Measurements from ENCODE around the gene STRIP1. TPM values are rescaled to one million over a fixed set of nuclear protein-coding genes. Genes with fewer than 3 reads are reported as not detected.
A peak's percentile ranks its signal among the peaks of the same experiment; 100 is the strongest.
"Not testable (repeated sequence)": the region's sequence is repeated elsewhere in the genome, so short reads cannot be mapped to it uniquely, and the experiment has no call there.

Gene STRIP1
- total RNA-seq, 4 donors from 2014 or later: 26.2 to 43.5 (median 35.3) TPM

DNA sequence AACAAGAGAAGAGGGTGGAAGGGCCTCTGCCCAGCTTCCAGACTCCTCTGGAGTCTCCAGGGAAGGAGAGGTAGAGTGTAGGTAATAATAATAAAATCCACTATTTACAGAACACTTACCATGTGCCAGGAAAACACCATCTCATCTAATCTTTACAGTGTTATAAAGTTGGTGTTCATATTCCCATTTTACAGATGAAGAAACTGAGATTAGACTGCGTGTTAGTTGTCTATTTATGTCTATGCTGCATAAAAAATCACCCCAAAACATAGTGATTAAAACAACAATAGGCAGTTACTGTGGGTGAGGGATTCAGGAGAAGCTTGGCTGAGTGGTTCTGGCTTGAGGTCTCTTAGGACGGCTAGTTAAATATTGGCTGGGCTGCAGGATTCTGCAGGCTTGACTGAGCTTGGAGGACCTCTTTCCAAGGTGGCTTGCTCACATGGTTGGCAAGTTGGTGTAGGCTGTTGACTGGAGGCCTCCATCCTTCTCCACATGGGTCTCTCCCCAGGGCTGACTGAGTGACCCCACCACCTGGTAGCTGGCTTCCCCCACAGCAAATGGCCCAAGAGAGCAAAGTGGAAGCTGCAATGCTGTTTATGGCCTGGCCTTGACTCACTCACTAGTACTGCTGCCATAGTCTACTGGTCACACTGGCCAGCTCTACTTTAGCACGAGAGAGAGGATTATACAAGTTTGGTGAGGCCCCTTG lies 42.5 kb downstream of the STRIP1 start:
- Histone ChIP-seq H3K4me1 (no peaks in the 10 kb centered on the region), H3K4me3 (no peak overlapping the region), H3K9me3 (no peaks in the 10 kb centered on the region), H3K27ac (replicated peaks in 1 of 4) (no peak overlapping the region), H3K27me3 (peaks cover 0 to 66% (median 0%) of the 10 kb centered on the region in 4 donors), H3K36me3 (no peaks in the 10 kb centered on the region)
- intact Hi-C loops (cut with DNase I): no loop called here
- WGBS: 97% methylated on average over 2 of the region's 3 CpGs
- DNase-seq (ENCODE audit: extremely low spot score): no peak
- TF ChIP-seq POLR2A (IDR thresholded peaks at IDR 0.05; ENCODE audit: low read depth) (no peak), EP300 (IDR thresholded peaks at IDR 0.05) (no peak), POLR2AphosphoS5 (IDR thresholded peaks at IDR 0.05) (no peak)
- TF ChIP-seq, protein P1, sequence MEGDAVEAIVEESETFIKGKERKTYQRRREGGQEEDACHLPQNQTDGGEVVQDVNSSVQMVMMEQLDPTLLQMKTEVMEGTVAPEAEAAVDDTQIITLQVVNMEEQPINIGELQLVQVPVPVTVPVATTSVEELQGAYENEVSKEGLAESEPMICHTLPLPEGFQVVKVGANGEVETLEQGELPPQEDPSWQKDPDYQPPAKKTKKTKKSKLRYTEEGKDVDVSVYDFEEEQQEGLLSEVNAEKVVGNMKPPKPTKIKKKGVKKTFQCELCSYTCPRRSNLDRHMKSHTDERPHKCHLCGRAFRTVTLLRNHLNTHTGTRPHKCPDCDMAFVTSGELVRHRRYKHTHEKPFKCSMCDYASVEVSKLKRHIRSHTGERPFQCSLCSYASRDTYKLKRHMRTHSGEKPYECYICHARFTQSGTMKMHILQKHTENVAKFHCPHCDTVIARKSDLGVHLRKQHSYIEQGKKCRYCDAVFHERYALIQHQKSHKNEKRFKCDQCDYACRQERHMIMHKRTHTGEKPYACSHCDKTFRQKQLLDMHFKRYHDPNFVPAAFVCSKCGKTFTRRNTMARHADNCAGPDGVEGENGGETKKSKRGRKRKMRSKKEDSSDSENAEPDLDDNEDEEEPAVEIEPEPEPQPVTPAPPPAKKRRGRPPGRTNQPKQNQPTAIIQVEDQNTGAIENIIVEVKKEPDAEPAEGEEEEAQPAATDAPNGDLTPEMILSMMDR (IDR thresholded peaks at IDR 0.05): no peak

GRCh38 chr1:110079995-110080394 lies 45.6 kb downstream of the STRIP1 start:
- H3K27ac ChIP-seq (replicated peaks in 1 of 4); H3K9me3 ChIP-seq; intact Hi-C loops (cut with DNase I); H3K36me3 ChIP-seq; H3K4me3 ChIP-seq; DNase-seq (ENCODE audit: extremely low spot score): not testable (repeated sequence)
- Histone ChIP-seq H3K27me3 (peaks cover 0 to 71% (median 3%) of the 10 kb centered on the region in 4 donors), H3K4me1 (peaks cover 19 to 23% (median 21%) of the 10 kb centered on the region in 4 donors)
- 93% methylated on average over 2 of the region's 2 CpGs for WGBS

DNA sequence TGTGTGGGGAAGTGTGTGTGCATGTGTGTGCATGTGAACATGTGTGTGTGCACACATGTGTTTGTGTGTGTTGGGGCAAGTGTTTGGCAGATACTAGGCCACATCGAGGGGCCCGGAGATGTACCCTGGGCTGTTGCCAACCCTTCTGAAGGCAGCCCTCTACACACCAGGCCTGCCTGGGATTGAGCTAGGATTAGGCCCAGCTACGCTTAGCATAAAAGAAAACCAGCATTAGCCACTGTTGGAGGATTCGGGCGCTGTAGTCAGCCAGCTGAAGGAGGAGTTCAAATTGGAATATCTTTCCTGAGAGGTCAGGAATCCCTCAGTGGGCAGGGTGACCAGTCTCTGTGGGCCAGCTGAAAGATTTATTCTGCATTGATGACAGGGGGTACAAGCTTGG lies 46.6 kb downstream of the STRIP1 start:
- intact Hi-C loops (cut with DNase I): no loop called here
- TF ChIP-seq POLR2A (IDR thresholded peaks at IDR 0.05; ENCODE audit: low read depth) (no peak), POLR2AphosphoS5 (IDR thresholded peaks at IDR 0.05) (no peak), EP300 (IDR thresholded peaks at IDR 0.05) (no peak)
- TF ChIP-seq, protein P1 (IDR thresholded peaks at IDR 0.05): no peak
- DNase-seq (ENCODE audit: extremely low spot score): no peak

DNA sequence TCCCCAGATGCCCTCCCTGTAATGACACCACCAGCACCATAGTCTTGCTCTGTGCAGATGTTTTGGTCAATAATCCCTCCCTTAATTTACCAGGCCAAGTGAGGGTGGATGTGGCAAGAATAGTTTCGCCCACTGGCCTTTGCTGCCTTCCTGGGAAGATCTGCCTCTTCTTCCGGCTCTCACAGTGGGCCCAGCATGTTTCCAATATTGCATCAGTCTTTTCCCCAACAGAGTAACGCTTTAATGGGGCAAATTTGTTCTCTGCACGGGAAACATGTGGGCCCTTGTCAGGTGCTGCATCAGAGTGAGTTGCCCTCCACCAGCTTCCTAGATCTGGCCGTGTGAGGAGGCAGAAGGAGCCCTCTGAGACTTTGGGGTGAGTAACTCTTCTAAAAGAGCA lies 48.1 kb downstream of the STRIP1 start:
- Histone ChIP-seq H3K36me3 (no peaks in the 10 kb centered on the region), H3K9me3 (no peaks in the 10 kb centered on the region), H3K4me1 (peaks cover 20 to 25% (median 23%) of the 10 kb centered on the region in 4 donors), H3K27ac (replicated peaks in 1 of 4) (no peak overlapping the region), H3K4me3 (no peak overlapping the region), H3K27me3 (peaks cover 0 to 56% (median 3%) of the 10 kb centered on the region in 4 donors)
- WGBS: 84% methylated on average over 5 of the region's 5 CpGs
- TF ChIP-seq, protein P1 (IDR thresholded peaks at IDR 0.05): no peak
- TF ChIP-seq POLR2AphosphoS5 (IDR thresholded peaks at IDR 0.05) (no peak), POLR2A (IDR thresholded peaks at IDR 0.05; ENCODE audit: low read depth) (no peak), EP300 (IDR thresholded peaks at IDR 0.05) (no peak)
- intact Hi-C loops (cut with DNase I): no loop called here
- DNase-seq (ENCODE audit: extremely low spot score): no peak

More for the DNA sequence above, 46.6 kb downstream of the STRIP1 start:
- Histone ChIP-seq H3K4me1 (peaks cover 20 to 25% (median 23%) of the 10 kb centered on the region in 4 donors), H3K27ac (replicated peaks in 1 of 4) (no peak overlapping the region), H3K27me3 (peaks cover 0 to 60% (median 3%) of the 10 kb centered on the region in 4 donors), H3K9me3 (no peaks in the 10 kb centered on the region), H3K4me3 (no peak overlapping the region), H3K36me3 (no peaks in the 10 kb centered on the region)
- 93% methylated on average over 5 of the region's 5 CpGs for WGBS

DNA sequence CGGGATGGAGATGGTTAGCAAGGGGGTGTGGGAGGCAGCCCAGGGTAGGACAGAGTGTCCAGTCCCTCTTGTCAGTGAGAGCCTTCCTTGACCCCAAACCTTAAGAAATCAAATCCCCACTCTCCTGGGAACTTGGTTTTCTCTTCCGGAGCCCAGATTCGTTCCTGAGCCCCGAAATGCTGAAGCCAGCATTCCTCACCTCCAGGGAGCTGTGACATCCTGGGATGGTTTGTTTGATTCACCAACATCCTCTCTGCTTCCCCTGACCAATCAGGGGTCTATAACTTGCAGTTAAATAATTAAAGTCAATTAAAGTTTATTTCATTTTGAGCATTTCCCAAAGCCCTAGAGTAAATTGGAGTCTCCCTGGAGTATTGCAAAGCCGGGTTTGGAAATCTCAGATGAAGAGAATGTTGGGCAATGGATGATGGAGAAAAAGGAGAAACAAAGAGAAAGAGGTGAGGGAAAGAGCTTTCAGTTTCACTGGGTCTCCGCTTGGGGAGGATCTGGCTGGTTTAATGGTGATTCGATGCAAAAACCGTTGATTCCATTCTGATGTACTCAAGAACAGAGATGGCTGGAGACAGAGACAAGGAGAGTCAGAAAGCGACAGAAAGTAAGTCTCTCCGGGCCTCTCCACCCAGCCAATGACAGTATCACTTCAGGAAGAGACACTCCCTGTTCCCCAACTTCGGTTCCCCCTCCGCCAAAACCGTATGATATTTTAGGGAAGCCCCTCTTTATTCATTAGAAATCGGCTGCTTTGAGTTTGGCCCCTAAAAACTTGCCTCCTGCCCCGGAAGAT lies 48.8 kb downstream of the STRIP1 start:
- H3K27ac ChIP-seq (replicated peaks in 1 of 4): peak overlapping the region; percentile 81 to 85 (median 82)
- TF ChIP-seq POLR2A (IDR thresholded peaks at IDR 0.05; ENCODE audit: low read depth) (no peak), EP300 (IDR thresholded peaks at IDR 0.05) (no peak), POLR2AphosphoS5 (IDR thresholded peaks at IDR 0.05) (peak in 1 of 2 donors; percentile 32)
- TF ChIP-seq, protein P1 (IDR thresholded peaks at IDR 0.05): no peak
- WGBS: 31% methylated on average over 15 of the region's 15 CpGs

More for the DNA sequence above, 48.8 kb downstream of the STRIP1 start:
- H3K4me1 ChIP-seq: peaks cover 20 to 29% (median 25%) of the 10 kb centered on the region in 4 donors
- peaks cover 0 to 58% (median 3%) of the 10 kb centered on the region in 4 donors for H3K27me3 ChIP-seq
- no peaks in the 10 kb centered on the region for H3K36me3 ChIP-seq
- no peaks in the 10 kb centered on the region for H3K9me3 ChIP-seq
- no peak for DNase-seq (ENCODE audit: extremely low spot score)
- intact Hi-C loops (cut with DNase I): no loop called here
- peak overlapping the region; percentile 73 to 84 (median 74) for H3K4me3 ChIP-seq
